Nephron (organoid): ENCODE results near the gene CAPRIN1.

Source experiments
- H3K27ac Mint-ChIP-seq, 3 experiments: 2 replicates each; pipeline ENCODE4 v1.8.0; 2020; ENCODE audit warnings: mixed read lengths in 3 of 3, mild to moderate bottlenecking in 2 of 3, moderate library complexity in 1 of 3
- H3K27me3 Mint-ChIP-seq: 2 replicates; pipeline ENCODE4 v1.8.0; 2021; ENCODE audit warnings: low read depth, mild to moderate bottlenecking, moderate library complexity, mixed read lengths
- H3K36me3 Mint-ChIP-seq: 2 replicates; pipeline ENCODE4 v1.8.0; 2020; ENCODE audit warnings: low read depth, mixed read lengths
- H3K4me1 Mint-ChIP-seq: 2 replicates; pipeline ENCODE4 v1.8.0; 2020; ENCODE audit warnings: mixed read lengths
- H3K4me3 Mint-ChIP-seq, 3 experiments: 2 replicates each; pipeline ENCODE4 v1.8.0; 2020; ENCODE audit warnings: mild to moderate bottlenecking in 3 of 3, mixed read lengths in 3 of 3, moderate library complexity in 2 of 3
- H3K9me3 Mint-ChIP-seq: 2 replicates; pipeline ENCODE4 v1.8.0; 2020; ENCODE audit warnings: mixed read lengths
- CTCF ChIP-seq, 3 experiments: fragments of 200-600 bp; sonication (generic); IDR thresholded peaks; one replicate each; pipeline ENCODE4 v1.5.0; 2021; ENCODE audit warnings: antibody characterized with exemption in 3 of 3; ENCODE audit not compliant: unreplicated experiment in 3 of 3

The CAPRIN1 gene

GRCh38 chr11:34072041-34072440, 20.5 kb downstream of the CAPRIN1 start:
- H3K4me1 Mint-ChIP-seq, result peaks cover 8% of the 10 kb centered on the region
- peaks cover 65% of the 10 kb centered on the region for H3K36me3 Mint-ChIP-seq
- H3K27me3 Mint-ChIP-seq, result no peaks in the 10 kb centered on the region
- no peak overlapping the region for H3K27ac Mint-ChIP-seq
- H3K9me3 Mint-ChIP-seq, result no peaks in the 10 kb centered on the region
- TF ChIP-seq CTCF (IDR thresholded peaks at IDR 0.05; ENCODE audit: unreplicated experiment in 3 of 3), result no peak
- no peak overlapping the region for H3K4me3 Mint-ChIP-seq

GRCh38 chr11:34072832-34073231, 21.3 kb downstream of the CAPRIN1 start:
- Mint-ChIP-seq H3K27me3 (no peaks in the 10 kb centered on the region), H3K36me3 (peaks cover 70% of the 10 kb centered on the region), H3K4me1 (peaks cover 5% of the 10 kb centered on the region), H3K9me3 (no peaks in the 10 kb centered on the region), H3K27ac (no peak overlapping the region), H3K4me3 (no peak overlapping the region)
- TF ChIP-seq CTCF (IDR thresholded peaks at IDR 0.05; ENCODE audit: unreplicated experiment in 3 of 3), result no peak

- TF ChIP-seq CTCF (IDR thresholded peaks at IDR 0.05; ENCODE audit: unreplicated experiment in 3 of 3), result no peak
- no peak overlapping the region for H3K27ac Mint-ChIP-seq
- H3K9me3 Mint-ChIP-seq, result no peaks in the 10 kb centered on the region
- H3K4me1 Mint-ChIP-seq, result no peaks in the 10 kb centered on the region
- H3K27me3 Mint-ChIP-seq, result no peaks in the 10 kb centered on the region
- H3K36me3 Mint-ChIP-seq, result peaks cover 77% of the 10 kb centered on the region
- H3K4me3 Mint-ChIP-seq, result no peak overlapping the region
These were observed 22.9 kb downstream of the CAPRIN1 start for GRCh38 chr11:34074391-34074790.

- Mint-ChIP-seq H3K36me3 (peaks cover 79% of the 10 kb centered on the region), H3K4me3 (no peak overlapping the region), H3K27ac (no peak overlapping the region), H3K4me1 (no peaks in the 10 kb centered on the region), H3K9me3 (no peaks in the 10 kb centered on the region), H3K27me3 (no peaks in the 10 kb centered on the region)
- no peak for TF ChIP-seq CTCF (IDR thresholded peaks at IDR 0.05; ENCODE audit: unreplicated experiment in 3 of 3)
These were observed 23.8 kb downstream of the CAPRIN1 start for GRCh38 chr11:34075178-34075820.

- Mint-ChIP-seq H3K36me3 (peaks cover 72% of the 10 kb centered on the region), H3K27ac (no peak overlapping the region), H3K9me3 (no peaks in the 10 kb centered on the region), H3K27me3 (no peaks in the 10 kb centered on the region), H3K4me3 (no peak overlapping the region), H3K4me1 (no peaks in the 10 kb centered on the region)
- TF ChIP-seq CTCF (IDR thresholded peaks at IDR 0.05; ENCODE audit: unreplicated experiment in 3 of 3), result no peak
These were observed 29.1 kb downstream of the CAPRIN1 start for GRCh38 chr11:34080609-34081008.

- H3K9me3 Mint-ChIP-seq, result no peaks in the 10 kb centered on the region
- H3K4me3 Mint-ChIP-seq, result no peak overlapping the region
- H3K27me3 Mint-ChIP-seq, result no peaks in the 10 kb centered on the region
- H3K36me3 Mint-ChIP-seq, result peaks cover 75% of the 10 kb centered on the region
- TF ChIP-seq CTCF (IDR thresholded peaks at IDR 0.05; ENCODE audit: unreplicated experiment in 3 of 3), result no peak
- H3K4me1 Mint-ChIP-seq, result no peaks in the 10 kb centered on the region
- H3K27ac Mint-ChIP-seq, result no peak overlapping the region
These were observed 33.1 kb downstream of the CAPRIN1 start for GRCh38 chr11:34084637-34085036.
